ENCODE results near the gene CDH16. TPM values are rescaled to one million over a fixed set of nuclear protein-coding genes. Genes with fewer than 3 reads are reported as not detected.

CDH16 gene
- polyA plus RNA-seq, 1 donor, result 7.9 TPM

GRCh38 chr16:66920299-66920590, 1.6 kb upstream of the CDH16 start:
- Histone ChIP-seq H3K4me1 (ENCODE audit: control insufficient read depth, insufficient read depth, low read length) (peaks cover 30% of the 10 kb centered on the region), H3K27me3 (ENCODE audit: control insufficient read depth, insufficient read depth, low read length) (peaks cover 14% of the 10 kb centered on the region), H3K4me3 (ENCODE audit: low read length) (no peak overlapping the region), H3K36me3 (ENCODE audit: control insufficient read depth, insufficient read depth, low read length) (no peaks in the 10 kb centered on the region), H3K27ac (ENCODE audit: low read length) (no peak overlapping the region), H3K9me3 (ENCODE audit: control insufficient read depth, low read depth, low read length) (peaks cover 5% of the 10 kb centered on the region)
- WGBS (ENCODE audit: insufficient coverage, low lambda C conversion rate), result no CpG with 5 or more reads among the region's 2 CpGs
- DNase-seq, result peak in 1 of 2 donors; percentile 46

- Histone ChIP-seq H3K4me3 (ENCODE audit: low read length) (no peak overlapping the region), H3K27me3 (ENCODE audit: control insufficient read depth, insufficient read depth, low read length) (peaks cover 10% of the 10 kb centered on the region), H3K4me1 (ENCODE audit: control insufficient read depth, insufficient read depth, low read length) (peaks cover 29% of the 10 kb centered on the region), H3K9me3 (ENCODE audit: control insufficient read depth, low read depth, low read length) (peaks cover 5% of the 10 kb centered on the region), H3K36me3 (ENCODE audit: control insufficient read depth, insufficient read depth, low read length) (no peaks in the 10 kb centered on the region), H3K27ac (ENCODE audit: low read length) (no peak overlapping the region)
- no CpG with 5 or more reads among the region's 5 CpGs for WGBS (ENCODE audit: insufficient coverage, low lambda C conversion rate)
- no peak for DNase-seq
These were observed 1.0 kb upstream of the CDH16 start for GRCh38 chr16:66919569-66920298.

DNA sequence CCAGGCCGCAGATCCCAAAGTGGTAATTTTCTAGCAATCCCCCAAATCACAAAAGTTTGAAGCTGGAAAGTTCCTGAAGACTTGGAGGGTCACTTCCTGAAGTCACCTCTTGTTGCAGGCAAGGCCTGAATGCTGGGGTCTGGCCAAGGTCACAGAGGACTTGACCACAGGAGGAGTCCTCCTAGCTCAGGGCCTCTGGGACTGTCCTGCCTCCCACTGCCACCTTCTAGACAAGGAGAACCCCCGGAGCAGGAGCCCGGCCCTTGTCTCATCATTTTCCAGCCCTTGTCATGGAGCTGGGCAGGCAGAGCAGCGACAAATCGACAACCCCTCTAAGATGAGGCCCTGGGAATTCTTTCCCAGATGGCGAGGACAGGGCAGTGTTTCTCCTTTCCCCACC, 330 bp downstream of the CDH16 start:
- WGBS (ENCODE audit: insufficient coverage, low lambda C conversion rate), result no CpG with 5 or more reads among the region's 6 CpGs
- H3K36me3 ChIP-seq (ENCODE audit: control insufficient read depth, insufficient read depth, low read length), result no peaks in the 10 kb centered on the region

GRCh38 chr16:66917741-66918140, 944 bp downstream of the CDH16 start:
- no peaks in the 10 kb centered on the region for H3K27me3 ChIP-seq (ENCODE audit: control insufficient read depth, insufficient read depth, low read length)
- peaks cover 5% of the 10 kb centered on the region for H3K9me3 ChIP-seq (ENCODE audit: control insufficient read depth, low read depth, low read length)
- no peaks in the 10 kb centered on the region for H3K36me3 ChIP-seq (ENCODE audit: control insufficient read depth, insufficient read depth, low read length)
- no CpG with 5 or more reads among the region's 9 CpGs for WGBS (ENCODE audit: insufficient coverage, low lambda C conversion rate)
- no peak for DNase-seq
- H3K4me3 ChIP-seq (ENCODE audit: low read length), result no peak overlapping the region
- H3K4me1 ChIP-seq (ENCODE audit: control insufficient read depth, insufficient read depth, low read length), result peaks cover 29% of the 10 kb centered on the region
- H3K27ac ChIP-seq (ENCODE audit: low read length), result no peak overlapping the region

More for the DNA sequence above, 330 bp downstream of the CDH16 start:
- no peak overlapping the region for H3K27ac ChIP-seq (ENCODE audit: low read length)
- H3K4me3 ChIP-seq (ENCODE audit: low read length), result no peak overlapping the region
- peaks cover 29% of the 10 kb centered on the region for H3K4me1 ChIP-seq (ENCODE audit: control insufficient read depth, insufficient read depth, low read length)
- DNase-seq, result no peak
- peaks cover 5% of the 10 kb centered on the region for H3K9me3 ChIP-seq (ENCODE audit: control insufficient read depth, low read depth, low read length)
- H3K27me3 ChIP-seq (ENCODE audit: control insufficient read depth, insufficient read depth, low read length), result no peaks in the 10 kb centered on the region

DNA sequence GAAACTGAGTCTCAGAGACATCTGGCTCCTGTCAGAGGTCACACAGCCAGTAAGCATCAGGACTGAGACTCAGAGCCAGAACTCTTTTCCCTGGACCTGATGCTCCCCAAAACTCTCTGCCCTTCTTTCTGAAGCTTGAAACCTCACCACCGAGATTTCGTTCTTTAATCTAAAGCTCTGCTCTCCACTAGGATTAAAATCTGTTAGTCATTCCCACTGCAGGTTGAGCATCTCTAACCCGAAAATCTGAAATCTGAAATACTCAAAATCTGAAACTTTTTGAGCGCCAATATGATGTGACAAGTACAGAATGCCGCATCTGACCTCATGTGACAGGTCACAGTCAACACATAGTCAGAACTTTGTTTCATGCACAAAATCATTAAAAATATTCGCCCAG, 2.2 kb downstream of the CDH16 start:
- H3K36me3 ChIP-seq (ENCODE audit: control insufficient read depth, insufficient read depth, low read length), result no peaks in the 10 kb centered on the region
- 93% methylated on average over 3 of the region's 6 CpGs for WGBS (ENCODE audit: insufficient coverage, low lambda C conversion rate)
- no peak overlapping the region for H3K27ac ChIP-seq (ENCODE audit: low read length)

GRCh38 chr16:66915041-66915440, 3.6 kb downstream of the CDH16 start:
- Histone ChIP-seq H3K27me3 (ENCODE audit: control insufficient read depth, insufficient read depth, low read length) (no peaks in the 10 kb centered on the region), H3K4me3 (ENCODE audit: low read length) (no peak overlapping the region), H3K27ac (ENCODE audit: low read length) (no peak overlapping the region), H3K36me3 (ENCODE audit: control insufficient read depth, insufficient read depth, low read length) (no peaks in the 10 kb centered on the region), H3K4me1 (ENCODE audit: control insufficient read depth, insufficient read depth, low read length) (peaks cover 25% of the 10 kb centered on the region), H3K9me3 (ENCODE audit: control insufficient read depth, low read depth, low read length) (peaks cover 2% of the 10 kb centered on the region)
- DNase-seq, result no peak
- no CpG with 5 or more reads among the region's 7 CpGs for WGBS (ENCODE audit: insufficient coverage, low lambda C conversion rate)

More for the DNA sequence above, 2.2 kb downstream of the CDH16 start:
- Histone ChIP-seq H3K9me3 (ENCODE audit: control insufficient read depth, low read depth, low read length) (peaks cover 3% of the 10 kb centered on the region), H3K4me1 (ENCODE audit: control insufficient read depth, insufficient read depth, low read length) (peaks cover 29% of the 10 kb centered on the region), H3K4me3 (ENCODE audit: low read length) (no peak overlapping the region), H3K27me3 (ENCODE audit: control insufficient read depth, insufficient read depth, low read length) (no peaks in the 10 kb centered on the region)
- no peak for DNase-seq

GRCh38 chr16:66914541-66914940, 4.1 kb downstream of the CDH16 start:
- H3K4me3 ChIP-seq (ENCODE audit: low read length), result no peak overlapping the region
- H3K27ac ChIP-seq (ENCODE audit: low read length), result no peak overlapping the region
- no CpG with 5 or more reads among the region's 7 CpGs for WGBS (ENCODE audit: insufficient coverage, low lambda C conversion rate)
- no peak for DNase-seq
- no peaks in the 10 kb centered on the region for H3K36me3 ChIP-seq (ENCODE audit: control insufficient read depth, insufficient read depth, low read length)
- H3K9me3 ChIP-seq (ENCODE audit: control insufficient read depth, low read depth, low read length), result peaks cover 2% of the 10 kb centered on the region
- H3K27me3 ChIP-seq (ENCODE audit: control insufficient read depth, insufficient read depth, low read length), result no peaks in the 10 kb centered on the region
- H3K4me1 ChIP-seq (ENCODE audit: control insufficient read depth, insufficient read depth, low read length), result peaks cover 20% of the 10 kb centered on the region

GRCh38 chr16:66913711-66914110, 5.0 kb downstream of the CDH16 start:
- Histone ChIP-seq H3K4me3 (ENCODE audit: low read length) (no peak overlapping the region), H3K9me3 (ENCODE audit: control insufficient read depth, low read depth, low read length) (peaks cover 2% of the 10 kb centered on the region), H3K27ac (ENCODE audit: low read length) (no peak overlapping the region), H3K4me1 (ENCODE audit: control insufficient read depth, insufficient read depth, low read length) (peaks cover 12% of the 10 kb centered on the region), H3K27me3 (ENCODE audit: control insufficient read depth, insufficient read depth, low read length) (no peaks in the 10 kb centered on the region), H3K36me3 (ENCODE audit: control insufficient read depth, insufficient read depth, low read length) (no peaks in the 10 kb centered on the region)
- no peak for DNase-seq
- no CpG with 5 or more reads among the region's 4 CpGs for WGBS (ENCODE audit: insufficient coverage, low lambda C conversion rate)

DNA sequence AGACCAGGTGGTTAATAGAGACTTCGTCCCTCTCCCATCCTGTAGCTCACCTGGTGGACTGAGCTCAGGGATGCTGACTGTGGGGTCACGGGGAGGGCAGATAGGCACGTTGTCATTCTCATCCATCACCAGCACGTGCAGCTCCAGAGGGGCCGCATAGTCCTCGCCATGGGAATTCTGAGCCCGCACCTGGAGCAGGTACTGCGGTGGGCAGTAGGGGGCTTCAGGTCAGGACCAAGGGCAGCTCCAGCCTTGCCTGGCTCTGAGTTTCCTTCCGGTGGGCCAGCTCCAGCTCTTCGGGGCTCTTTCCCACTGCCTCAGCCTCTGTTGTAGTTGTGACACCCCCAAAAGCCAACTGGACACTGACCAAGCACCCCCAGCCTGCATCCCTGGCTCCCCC, 5.6 kb downstream of the CDH16 start:
- DNase-seq, result no peak
- Histone ChIP-seq H3K4me1 (ENCODE audit: control insufficient read depth, insufficient read depth, low read length) (peaks cover 6% of the 10 kb centered on the region), H3K27ac (ENCODE audit: low read length) (no peak overlapping the region), H3K4me3 (ENCODE audit: low read length) (no peak overlapping the region), H3K9me3 (ENCODE audit: control insufficient read depth, low read depth, low read length) (no peaks in the 10 kb centered on the region), H3K27me3 (ENCODE audit: control insufficient read depth, insufficient read depth, low read length) (no peaks in the 10 kb centered on the region), H3K36me3 (ENCODE audit: control insufficient read depth, insufficient read depth, low read length) (no peaks in the 10 kb centered on the region)
- WGBS (ENCODE audit: insufficient coverage, low lambda C conversion rate), result no CpG with 5 or more reads among the region's 10 CpGs

- no peak overlapping the region for H3K27ac ChIP-seq (ENCODE audit: low read length)
These were observed 6.9 kb downstream of the CDH16 start for GRCh38 chr16:66911801-66912200.

GRCh38 chr16:66911112-66911511, 7.6 kb downstream of the CDH16 start:
- no peak overlapping the region for H3K27ac ChIP-seq (ENCODE audit: low read length)
- WGBS (ENCODE audit: insufficient coverage, low lambda C conversion rate), result no CpG with 5 or more reads among the region's 5 CpGs
- no peaks in the 10 kb centered on the region for H3K36me3 ChIP-seq (ENCODE audit: control insufficient read depth, insufficient read depth, low read length)
- DNase-seq, result no peak
- no peaks in the 10 kb centered on the region for H3K9me3 ChIP-seq (ENCODE audit: control insufficient read depth, low read depth, low read length)
- no peak overlapping the region for H3K4me3 ChIP-seq (ENCODE audit: low read length)
- H3K27me3 ChIP-seq (ENCODE audit: control insufficient read depth, insufficient read depth, low read length), result no peaks in the 10 kb centered on the region
- peaks cover 13% of the 10 kb centered on the region for H3K4me1 ChIP-seq (ENCODE audit: control insufficient read depth, insufficient read depth, low read length)

More at GRCh38 chr16:66911801-66912200, 6.9 kb downstream of the CDH16 start:
- Histone ChIP-seq H3K36me3 (ENCODE audit: control insufficient read depth, insufficient read depth, low read length) (no peaks in the 10 kb centered on the region), H3K4me3 (ENCODE audit: low read length) (no peak overlapping the region), H3K4me1 (ENCODE audit: control insufficient read depth, insufficient read depth, low read length) (peaks cover 6% of the 10 kb centered on the region), H3K9me3 (ENCODE audit: control insufficient read depth, low read depth, low read length) (no peaks in the 10 kb centered on the region), H3K27me3 (ENCODE audit: control insufficient read depth, insufficient read depth, low read length) (no peaks in the 10 kb centered on the region)
- no CpG with 5 or more reads among the region's 8 CpGs for WGBS (ENCODE audit: insufficient coverage, low lambda C conversion rate)
- DNase-seq, result no peak

All from large intestine (tissue), 3 donors.